ENCODE data around the gene RCBTB2.

Gene RCBTB2

DNA sequence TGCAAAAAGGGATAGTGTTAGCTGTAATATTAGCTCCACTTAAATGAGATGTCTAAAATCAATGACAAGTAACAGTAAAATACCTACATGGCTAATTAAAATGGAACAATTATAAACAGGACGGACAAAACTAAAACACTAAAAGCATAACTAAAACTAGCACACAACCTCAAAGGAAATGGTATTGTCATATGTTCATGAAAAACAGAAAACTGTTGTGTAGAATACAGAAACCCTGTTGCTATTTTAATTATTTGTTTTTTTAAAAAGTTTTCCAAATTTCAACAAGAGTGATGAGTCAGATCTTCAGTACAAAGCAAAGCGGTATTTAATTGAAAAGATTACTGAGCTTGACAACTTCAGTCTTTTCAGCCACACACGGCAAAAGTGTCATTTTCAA, 4.2 kb downstream of the RCBTB2 start:
- no peak for DNase-seq

GRCh38 chr13:48527955-48528354, 4.9 kb downstream of the RCBTB2 start:
- no peak for DNase-seq

- DNase-seq = no peak
These were observed 6.6 kb downstream of the RCBTB2 start for GRCh38 chr13:48526286-48526685.

- DNase-seq = no peak
These were observed 14.8 kb downstream of the RCBTB2 start for GRCh38 chr13:48518083-48518482.

- no peak for DNase-seq
These were observed 17.1 kb downstream of the RCBTB2 start for GRCh38 chr13:48515732-48516131.

DNA sequence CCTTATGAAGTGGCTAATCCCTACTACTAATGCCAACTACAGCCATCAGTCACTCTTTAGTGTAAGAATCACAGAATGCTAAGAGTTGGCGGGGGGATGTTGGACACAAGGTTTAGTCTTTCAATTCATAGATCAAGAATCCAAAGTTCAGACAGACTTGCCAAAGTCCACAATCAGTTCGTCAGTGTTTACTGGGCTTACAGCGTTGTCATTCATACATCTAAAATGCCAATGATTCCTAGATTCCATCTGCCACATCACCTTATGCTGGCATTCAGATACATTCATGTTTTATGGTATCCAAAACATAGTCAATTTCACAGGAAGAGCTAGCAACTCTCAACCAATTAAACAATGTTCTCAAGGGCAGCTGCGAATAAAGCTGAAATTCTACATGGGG, 18.1 kb downstream of the RCBTB2 start:
- no peak for DNase-seq

- DNase-seq = no peak
These were observed 21.2 kb downstream of the RCBTB2 start for GRCh38 chr13:48511621-48512230.

DNA sequence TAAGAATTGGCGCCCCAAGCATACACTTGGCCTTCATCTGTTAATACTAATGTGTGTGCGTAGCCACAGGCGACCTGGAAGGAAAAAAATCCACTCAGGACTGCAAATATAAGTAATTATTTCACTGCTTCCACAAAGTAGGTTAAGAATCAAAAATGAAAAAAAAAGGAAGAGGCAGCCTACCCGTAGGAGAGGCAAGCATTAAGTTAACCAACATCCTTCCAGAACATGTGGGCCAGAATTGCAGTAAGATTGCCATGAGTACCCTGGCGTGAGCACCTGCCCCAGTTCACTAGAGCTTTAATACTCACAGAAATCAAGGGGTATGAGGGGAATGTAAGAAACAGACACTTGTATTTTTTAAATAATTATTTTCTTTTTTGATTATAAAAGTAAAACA, 22.2 kb downstream of the RCBTB2 start:
- DNase-seq = no peak

- no peak for DNase-seq
These were observed 24.9 kb downstream of the RCBTB2 start for GRCh38 chr13:48508011-48508410.

GRCh38 chr13:48507021-48507420, 25.9 kb downstream of the RCBTB2 start:
- DNase-seq = no peak

DNA sequence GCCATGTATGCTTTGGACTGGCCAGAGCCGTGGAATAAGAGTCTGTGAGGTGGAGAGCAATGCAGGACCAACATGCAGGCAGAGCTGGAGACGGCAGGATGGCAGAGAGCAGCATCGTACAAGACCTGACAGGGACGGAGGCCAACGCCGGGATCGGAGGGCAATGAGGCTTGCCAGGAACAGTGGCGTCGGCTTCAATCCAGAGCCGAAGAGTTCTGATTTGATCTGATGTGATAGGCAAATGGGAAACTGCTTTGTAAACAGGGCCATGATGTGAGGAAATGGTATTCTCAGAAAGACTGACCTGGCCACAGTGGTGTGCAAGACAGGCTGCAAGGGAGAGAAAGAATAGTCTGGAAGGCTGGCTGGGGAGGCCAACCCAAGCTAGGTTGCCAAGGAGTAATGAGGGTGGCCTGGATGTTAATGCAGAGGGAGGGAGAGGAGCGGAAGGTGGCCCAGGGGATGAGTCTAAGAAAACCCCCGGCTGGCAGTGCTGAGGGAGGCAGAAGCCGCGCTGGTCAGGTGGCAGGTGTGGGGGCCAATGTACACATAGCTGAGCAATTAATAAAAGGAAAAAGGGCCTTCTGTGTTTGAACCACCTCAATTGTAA, 26.7 kb downstream of the RCBTB2 start:
- no peak for DNase-seq

DNA sequence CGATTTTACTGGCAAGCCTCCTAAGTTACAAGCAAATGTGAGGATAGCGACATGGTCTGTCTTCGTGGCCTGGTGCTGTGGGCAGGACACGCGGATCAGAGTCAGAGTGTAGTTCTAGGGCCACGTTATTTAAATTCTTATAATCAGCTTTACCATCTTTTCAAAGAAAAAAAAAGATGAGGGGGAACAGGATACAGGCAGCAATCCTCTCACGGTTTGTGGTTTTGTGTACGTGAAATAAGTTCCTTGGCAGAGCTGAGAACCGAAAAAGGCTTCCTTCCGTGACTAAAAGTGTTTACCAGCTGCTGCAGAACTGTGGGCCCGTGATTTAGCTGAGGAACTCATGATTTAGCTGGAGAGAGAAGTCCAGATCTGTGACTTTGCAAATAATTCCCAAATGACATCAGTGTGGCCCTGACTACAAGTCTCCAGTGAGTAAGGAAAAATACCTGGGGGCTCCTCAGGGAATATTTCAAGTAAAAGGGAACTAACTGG, 27.2 kb downstream of the RCBTB2 start:
- no peak for DNase-seq

DNA sequence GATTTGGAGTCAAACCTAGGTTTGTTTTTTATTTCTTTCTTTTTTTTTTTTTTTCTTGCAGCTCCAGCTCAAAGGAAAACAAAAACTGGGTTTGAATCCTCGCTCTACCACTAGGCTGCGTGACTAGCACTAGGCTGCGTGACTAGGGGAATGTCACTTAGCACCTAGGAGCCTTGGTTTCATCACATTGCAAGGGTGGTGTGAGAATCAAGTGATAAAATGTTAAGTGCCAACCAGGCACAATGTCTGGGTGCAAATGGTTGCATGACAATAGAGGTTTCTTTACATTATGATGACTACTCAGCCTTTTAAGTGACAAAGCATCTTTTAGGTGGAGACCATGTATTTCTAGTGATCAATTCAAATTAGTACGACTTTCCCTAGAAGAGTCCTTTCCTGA, 27.9 kb downstream of the RCBTB2 start:
- DNase-seq = no peak

- DNase-seq = no peak
These were observed 28.3 kb downstream of the RCBTB2 start for GRCh38 chr13:48504606-48505005.

DNA sequence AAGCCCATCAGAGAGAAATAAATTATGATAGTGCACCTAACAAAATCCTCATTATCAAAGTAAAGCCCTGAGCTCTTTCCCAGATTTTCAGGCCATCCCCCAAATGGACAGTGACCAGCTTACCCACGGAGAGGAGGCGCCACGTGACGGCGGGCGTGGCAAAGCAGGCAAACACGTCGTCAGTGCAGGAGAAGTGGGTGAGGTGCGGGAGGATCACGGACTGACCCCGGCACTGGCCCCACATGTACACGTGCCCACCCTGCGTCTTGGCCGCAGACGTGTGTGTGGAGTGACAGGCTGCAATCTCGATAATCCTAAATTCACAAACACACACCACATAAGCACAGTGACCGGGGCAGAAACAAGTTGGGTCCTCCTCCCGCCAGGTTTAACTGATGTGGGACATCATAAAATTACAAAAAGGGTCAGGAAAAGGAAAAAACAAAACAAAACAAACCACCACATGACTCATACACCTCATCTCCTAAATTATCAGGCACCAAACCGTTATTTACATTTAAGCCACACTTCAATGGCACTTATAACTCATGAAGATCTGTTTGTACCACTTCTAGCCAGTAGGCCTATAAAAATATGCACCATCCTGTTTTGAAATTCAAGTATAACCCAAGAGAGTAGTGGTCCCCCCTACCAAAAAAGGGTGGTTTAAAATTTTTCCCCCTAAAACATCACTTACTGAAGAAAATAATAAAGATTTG, 30.1 kb downstream of the RCBTB2 start:
- DNase-seq = no peak

- no peak for DNase-seq
These were observed 31.2 kb downstream of the RCBTB2 start for GRCh38 chr13:48501705-48502104.

GRCh38 chr13:48500652-48501197, 32.2 kb downstream of the RCBTB2 start:
- no peak for DNase-seq

DNA sequence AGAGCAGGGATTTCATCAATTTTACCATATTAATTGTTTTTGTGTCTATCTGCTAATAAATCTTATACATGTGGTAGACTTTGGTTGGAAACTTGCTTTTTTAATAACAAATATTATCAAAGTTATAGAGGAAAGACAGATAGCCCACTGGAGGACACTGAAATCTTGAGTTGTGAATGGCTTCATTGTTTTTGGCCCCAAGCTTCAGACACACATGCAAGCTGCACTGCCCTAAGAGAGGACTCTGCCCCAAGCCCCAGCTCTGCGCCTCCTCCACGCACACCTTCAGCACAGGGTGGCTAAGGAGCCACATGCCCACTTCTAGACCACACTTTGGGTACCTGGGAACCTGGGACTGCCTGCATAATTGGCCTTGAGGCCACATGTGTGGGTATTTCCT, 35.2 kb downstream of the RCBTB2 start:
- no peak for DNase-seq

DNA sequence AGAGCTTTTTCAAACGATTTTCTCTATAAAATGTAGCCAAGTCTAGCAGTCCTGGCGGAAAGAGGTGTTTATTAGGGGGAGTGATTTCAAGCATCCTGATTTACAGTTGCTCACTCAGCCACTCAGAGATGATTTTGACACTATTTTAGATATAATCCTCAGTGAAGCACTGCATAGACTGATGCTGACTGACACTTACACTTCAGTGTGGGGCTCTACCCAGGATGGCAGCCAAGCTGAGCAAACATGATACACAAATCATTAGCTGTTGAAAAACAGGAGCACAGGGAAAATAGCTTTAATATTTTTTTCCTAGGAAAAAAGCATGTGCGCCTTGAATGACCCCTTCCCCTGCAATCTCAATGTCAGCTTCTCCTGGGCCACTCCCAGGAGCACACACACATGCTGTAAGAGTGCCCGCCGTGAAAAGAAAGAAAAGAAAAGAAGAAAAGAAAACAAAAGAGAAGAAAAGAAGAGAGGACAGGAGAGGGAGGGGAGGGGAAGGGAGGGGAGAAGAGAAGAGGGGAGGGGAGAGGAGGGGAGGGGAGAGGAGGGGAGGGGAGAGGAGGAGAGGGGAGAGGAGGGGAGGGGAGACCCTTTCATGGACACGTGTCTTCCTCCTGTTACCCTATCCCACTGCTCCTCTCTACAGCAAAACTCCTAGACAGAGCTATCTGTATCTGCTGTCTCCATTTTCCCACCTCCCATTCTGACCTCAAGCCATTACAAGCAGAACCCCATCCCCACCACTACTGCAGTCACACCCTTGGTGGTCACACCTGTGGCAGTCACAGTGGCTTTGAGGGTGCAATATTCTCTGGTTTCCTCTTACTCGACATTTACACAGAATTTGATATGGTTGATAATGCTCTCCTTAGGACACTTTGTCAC, 36.4 kb downstream of the RCBTB2 start:
- DNase-seq = no peak

- DNase-seq = no peak
These were observed 38.0 kb downstream of the RCBTB2 start for GRCh38 chr13:48494874-48495273.

GRCh38 chr13:48493851-48494250, 39.0 kb downstream of the RCBTB2 start:
- no peak for DNase-seq

DNA sequence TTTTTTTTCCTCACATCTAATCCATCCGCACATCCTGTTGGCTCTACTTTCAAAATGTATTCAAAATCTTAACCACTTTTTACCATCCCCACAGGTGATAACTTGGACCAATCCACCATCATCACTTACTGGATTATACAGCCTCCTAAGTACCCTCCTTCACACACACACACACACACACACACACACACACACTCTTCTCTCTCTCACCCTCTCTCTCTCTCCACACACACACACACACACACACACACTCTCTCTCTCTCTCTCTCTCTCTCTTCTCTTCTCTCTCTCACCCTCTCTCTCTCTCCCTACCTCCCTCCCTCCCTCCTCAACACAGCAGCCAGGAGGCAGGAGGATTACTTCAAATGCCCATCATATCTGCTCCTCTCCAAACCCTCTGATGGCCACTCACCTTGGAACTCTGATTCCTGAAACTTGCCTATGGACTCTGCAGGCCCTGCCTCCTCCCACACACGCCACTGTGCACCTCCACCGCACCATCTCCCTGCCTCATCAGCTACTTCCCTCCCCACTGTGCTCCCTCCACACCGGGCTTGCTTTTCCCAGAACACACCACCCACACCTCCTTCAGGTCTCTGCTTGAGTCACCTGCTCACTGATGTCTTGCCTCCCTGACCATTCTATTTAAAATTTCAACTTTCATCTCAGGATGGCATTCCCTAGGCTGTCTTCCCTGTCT, 39.7 kb downstream of the RCBTB2 start:
- no peak for DNase-seq
